CD4-positive, alpha-beta T cell treated with Interferon gamma for 1 hour (primary cell): ENCODE data around the gene PSTPIP2.
"Not testable (repeated sequence)": the region's sequence is repeated elsewhere in the genome, so short reads cannot be mapped to it uniquely, and the experiment has no call there.

Experiments used
- DNase-seq: peaks from one replicate; pipeline ENCODE4 v3.0.0-alpha.2; 2020

Gene PSTPIP2

DNA sequence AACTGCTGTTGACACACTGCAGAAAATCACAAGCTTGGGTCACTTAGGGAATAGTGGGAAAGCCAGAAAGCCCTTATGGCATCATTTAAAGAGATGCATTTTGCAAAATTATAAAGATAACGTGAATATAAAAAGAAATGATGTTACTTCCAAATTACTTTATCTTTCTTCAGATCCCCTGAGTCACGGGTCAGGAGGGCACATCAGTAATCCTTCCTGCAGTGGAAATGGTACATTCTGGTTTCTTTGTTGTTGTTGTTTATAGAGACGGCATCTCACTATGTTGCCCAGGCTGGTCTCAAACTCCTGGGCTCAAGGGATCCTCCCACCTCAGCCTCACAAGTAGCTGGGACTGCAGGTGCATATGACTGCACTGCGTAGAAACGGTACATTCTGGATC, 95.1 kb downstream of the PSTPIP2 start:
- no peak for DNase-seq

DNA sequence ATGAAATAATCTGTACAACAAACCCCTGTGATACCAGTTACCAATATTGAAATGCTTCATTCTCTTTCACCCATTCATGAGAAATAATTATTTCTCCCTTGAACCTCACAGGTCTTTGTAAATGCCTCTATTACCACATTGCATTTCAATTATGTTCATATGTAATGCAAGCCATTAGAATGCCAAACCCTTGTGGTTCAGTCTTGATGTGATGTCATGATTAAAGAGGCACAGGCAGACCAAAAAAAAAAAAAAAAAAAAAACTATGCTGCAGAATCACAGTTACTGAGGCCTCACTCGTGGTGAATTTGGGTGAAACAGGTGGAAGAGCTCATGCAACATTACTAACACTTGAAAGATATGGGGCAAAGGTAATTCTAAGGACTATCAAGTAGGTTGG, 95.5 kb downstream of the PSTPIP2 start:
- no peak for DNase-seq

DNA sequence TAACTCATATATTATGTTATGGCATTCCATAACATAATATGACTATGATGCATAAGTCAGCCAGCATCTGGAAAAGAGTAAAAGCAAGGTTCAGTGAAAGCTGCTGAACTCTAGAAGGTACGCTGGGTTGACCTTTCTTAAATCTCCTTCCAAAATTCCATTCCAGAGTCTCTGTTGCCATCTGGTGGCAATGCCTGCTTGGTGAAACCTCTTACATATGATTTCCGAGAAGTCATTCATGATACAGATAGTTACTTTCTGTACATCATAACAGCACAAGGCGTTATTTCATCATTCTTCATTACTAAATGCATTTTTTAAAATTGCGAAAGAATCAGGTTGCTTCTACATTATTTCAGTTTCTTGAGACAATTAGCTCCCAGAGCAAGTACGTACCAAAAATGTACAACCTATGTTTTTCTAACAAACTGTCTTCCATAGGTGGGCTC, 97.9 kb downstream of the PSTPIP2 start:
- DNase-seq, result peak; percentile 75

DNA sequence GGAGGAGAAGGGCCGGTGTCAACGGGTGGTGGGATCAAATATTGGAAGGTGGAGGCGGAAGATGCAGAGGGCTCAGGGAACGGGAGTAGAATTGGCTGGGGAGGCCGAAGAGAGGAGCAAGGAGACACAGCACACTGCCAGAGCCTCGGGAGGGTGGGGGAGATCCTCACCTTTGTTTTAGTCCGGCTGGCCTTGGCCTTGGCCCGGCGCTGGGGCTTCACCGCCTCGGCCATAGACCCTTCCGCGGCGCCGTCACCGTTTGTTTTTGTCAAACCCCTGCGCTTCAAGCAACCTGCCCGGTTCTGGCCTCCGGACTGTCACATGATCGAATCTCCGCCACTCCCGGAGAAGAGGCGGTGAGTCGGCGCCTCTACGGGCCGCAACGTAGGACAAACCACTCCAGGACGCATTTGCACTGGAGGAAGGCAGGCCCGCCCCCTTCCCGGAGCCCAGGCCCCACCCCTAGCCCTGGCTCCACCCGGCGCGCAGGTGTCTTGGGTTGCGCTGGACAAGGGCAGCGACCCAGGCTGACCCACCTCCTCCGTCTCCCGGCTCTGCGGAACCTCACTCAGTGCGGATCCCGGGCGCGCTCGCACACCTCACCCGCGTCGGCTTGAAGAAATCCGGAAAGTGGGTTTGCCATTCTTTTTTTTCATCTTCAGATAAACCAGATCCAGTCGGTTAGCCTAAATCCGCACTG, 104.9 kb downstream of the PSTPIP2 start, which contains the start of gene EPG5:
EPG5 (minus strand) TSS at position 323 of the 700 bp plus-strand sequence; CDS start at position 233, 90 bp downstream.
- DNase-seq, result peak; percentile 93

DNA sequence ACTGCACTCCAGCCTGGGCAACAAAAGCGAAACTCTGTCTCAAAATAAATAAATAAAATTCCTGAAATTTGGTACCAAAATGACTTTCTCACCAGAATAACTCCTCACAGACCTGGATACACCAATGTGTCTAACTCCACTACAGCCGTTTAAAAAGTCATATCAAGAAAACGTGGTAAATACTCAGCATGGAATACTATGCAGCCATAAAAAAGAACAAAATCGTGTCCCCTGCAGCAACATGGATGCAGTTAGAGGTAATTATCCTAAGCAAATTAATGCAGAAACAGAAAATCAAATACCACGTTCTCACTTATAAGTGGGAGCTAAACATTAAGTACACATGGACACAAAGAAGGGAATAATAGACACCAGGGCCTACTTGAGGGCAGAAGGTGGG, 107.1 kb downstream of the PSTPIP2 start:
- not testable (repeated sequence) for DNase-seq

DNA sequence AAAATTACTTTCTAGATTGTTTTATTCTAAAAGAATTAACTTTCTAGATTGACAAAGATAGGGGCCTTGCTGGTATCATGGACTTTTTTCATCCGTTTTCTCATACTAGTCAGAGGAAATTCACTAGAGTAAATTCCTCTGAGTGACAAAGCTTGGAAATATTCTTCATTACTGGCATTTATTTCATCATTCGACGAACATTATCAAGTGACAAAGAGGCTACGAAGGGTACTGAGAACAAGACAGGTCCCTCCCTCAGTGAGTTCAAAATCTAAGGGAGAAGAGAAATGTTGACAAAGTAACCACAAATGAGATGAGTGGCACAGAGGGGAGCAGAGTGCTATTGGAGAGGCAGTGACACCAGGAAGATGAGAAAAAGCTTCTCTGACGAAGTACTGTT, 109.2 kb downstream of the PSTPIP2 start:
- no peak for DNase-seq

DNA sequence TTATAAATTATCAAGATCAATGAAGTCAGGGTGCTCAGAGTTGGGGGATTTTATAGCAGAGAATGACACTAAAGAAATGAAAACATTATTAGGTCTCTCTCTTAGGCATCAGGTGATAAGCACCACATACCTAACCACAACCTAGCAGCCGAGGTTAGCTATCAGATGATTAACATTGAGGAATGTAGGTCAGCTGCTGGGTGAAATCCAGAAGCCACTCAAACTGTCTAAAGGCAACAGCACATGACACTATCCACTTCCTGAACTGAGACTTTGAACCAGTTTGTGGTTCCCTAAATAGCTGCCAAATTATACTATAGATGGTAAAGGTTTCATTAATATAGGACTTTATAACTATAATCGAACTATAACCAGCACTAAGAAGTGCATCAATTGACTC, 109.6 kb downstream of the PSTPIP2 start:
- peak; percentile 37 for DNase-seq

DNA sequence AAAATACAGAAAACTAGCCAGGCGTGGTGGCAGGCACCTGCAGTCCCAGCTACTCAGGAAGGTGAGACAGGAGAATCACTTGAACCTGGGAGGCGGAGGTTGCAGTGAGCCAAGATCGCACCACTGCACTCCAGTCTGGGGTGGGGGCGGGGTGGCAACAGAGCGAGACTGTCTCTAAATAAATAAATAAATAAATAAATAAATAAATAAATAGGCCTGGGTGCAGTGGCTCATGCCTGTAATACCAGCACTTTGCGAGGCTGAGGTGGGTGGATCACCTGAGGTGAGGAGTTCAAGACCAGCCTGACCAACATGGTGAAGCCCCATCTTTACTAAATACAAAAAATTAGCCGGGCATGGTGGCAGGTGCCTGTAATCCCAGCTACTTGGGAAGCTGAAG, 112.6 kb downstream of the PSTPIP2 start:
- DNase-seq, result not testable (repeated sequence)

DNA sequence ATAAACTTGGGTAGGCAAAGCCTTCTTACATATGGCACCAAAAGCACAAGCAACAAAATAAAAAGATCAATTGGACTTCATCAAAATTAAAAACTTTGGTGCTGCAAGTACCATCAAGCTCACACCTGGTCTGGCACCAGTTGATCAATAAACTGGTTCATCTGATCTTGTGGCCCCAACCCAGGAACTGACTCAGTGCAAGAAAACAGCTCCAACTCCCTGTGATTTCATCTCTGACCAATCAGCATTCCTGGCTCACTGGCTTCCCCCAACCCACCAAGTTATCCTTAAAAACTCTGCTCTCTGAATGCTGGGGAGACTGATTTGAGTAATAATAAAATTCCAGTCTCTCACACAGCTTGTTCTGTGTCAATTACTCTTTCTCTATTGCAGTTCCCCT, 113.3 kb downstream of the PSTPIP2 start:
- DNase-seq, result no peak

DNA sequence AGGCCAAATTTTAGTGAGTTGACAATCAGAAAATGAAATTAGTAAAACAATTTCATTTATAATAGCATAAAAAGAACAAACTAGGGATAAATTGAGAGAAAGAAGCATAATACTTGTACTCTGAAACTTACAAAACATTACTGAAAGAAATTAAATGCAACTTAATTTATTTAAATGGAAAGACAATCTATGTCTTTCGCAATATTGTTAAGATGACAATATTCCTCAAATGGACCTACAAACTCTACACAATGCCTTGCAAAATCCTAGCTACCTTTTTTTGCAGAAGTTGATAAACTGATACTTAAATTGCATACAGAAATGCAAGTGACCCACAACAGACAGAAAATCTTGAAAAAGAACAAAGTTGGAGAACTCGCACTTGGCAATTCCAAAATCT, 114.0 kb downstream of the PSTPIP2 start:
- no peak for DNase-seq

DNA sequence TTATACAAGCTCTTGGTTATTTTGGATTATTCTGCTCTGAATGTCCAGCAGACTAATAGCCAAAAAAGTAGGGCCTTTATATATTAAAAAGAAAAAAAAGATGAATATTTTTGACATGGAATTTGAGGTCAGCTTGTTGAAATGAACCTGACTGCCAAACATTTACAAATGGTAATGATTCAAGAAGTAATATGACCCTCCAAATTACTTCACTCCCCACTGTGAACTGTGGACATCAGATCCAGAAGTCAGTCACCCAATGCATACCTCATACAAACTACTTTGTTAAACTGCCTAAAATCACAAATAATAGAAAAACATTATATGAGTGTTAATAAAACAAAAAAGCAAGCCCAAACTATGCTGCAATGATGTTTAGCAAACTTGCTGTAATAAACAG, 115.0 kb downstream of the PSTPIP2 start:
- no peak for DNase-seq

DNA sequence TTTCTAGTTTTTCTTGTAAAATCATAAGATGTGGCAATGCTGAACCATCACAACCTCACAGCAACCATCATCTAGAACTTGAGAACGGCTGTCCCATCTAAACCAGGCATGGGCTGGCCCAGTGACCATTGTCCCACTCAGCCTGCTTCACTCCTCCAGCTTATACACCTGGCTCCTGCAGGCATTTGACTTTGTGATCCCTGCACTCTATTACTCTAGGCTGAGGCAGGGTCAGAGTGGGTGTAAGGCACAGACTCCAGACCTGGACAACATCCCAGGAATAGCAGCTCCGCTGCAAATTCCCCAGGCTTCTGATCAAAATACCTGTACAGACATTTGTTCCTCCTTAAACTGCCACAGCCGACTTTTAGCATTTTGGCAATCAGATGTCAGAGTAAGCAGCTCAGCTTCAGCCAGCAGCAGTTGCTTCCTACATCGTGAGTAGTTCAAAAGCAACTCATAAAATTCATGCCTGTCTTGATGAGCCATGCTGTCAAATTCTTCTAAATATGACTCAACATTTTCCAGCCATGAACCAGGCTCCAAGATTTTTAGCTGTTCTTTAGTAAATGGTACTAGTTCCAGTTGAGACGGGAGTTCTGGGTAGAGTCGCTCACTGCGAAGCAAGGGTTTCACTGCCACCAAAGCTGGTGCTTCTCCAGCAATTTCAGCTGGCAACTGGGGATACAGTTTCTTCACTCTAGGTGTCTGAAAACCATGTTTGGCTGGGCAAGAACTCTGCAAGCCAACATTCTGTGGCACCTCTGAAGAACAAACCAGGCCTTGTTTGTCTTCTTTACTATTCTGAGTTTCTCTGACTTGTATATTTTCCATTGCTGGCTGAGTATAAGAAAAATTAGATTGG, 117.8 kb downstream of the PSTPIP2 start:
- no peak for DNase-seq

DNA sequence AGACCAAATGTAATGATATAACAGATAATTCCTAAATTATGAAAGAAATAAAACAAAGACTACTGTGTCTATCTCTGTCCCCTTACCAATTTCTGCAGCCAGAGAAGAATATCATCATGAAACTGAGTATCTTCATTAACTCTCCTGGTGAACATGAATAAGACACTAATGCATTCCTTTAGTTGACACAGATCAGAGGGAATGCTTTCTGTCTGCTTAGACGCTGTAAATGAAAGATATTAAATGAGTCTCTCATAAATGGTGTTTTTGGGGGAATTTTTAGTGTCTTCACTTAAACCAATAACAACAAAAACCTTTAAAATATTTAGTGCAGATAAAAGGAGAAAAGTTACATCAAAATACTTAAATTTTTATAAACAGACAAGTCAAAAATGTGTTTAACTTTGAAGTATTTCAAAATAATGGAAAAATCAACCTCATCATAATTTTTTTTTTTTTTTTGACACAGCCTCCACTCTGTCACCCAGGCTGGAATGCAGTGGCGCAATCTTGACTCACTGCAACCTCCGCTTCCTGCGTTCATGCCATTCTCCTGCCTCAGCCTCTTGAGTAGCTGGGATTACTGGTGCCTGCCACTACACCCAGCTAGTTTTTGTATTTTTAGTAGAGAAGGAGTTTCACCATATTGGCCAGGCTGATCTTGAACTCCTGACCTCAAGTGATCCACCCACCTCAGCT, 120.9 kb downstream of the PSTPIP2 start:
- peak; percentile 39 for DNase-seq

DNA sequence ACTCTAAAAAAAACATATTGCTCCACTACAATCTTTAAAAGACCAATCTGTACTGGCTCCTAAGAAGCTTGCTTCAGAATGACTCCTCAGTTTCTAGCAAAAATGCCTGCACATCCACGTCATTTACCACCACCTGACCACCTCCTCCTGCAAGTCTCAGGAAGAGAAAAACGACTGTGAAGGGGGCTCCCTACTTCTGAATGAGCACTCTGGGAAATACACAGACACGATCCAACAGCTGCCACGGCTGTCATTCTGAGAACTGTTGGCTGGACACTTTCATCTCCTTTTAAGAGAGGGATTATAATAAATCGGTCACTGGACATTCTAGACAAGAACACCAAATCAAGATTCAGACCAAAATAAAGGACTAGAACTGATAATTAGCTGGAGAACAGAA, 126.4 kb downstream of the PSTPIP2 start:
- no peak for DNase-seq

DNA sequence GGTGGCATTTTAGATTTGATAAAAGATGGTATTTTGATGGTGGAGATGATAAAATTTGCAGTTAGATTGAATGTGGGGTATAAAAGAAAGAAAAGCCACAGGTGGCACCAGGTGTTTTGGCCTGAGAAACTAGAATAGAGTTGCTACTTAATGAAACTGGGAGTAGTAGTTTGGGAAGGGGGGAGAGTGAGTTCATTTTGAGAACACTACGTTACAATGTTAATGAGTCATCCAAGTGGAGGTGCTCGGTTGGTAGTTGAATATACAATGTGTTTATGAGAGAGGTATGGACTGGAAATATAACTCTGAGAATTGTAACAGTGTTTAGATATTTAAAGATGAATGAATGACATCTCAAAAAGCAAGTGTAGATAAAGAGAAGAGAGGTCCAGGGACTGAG, 131.3 kb downstream of the PSTPIP2 start:
- no peak for DNase-seq

DNA sequence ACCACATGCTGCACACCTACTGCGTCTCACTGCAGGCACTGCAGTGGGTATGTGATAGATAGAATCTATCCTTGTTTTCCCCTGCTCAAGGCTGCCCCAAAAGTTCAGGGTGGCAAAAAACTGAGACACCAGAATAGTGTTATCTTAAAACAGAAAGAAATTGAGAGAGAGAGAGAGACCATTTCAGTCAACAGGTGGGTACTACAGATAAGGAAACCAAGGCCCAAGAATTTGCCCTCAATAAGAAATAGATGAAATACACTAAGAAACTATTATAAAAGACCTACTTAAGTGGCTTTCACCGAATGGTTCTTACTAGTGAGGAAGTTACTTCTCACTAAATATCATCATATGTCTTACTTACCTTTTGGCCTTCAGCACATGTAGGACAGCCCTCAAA, 132.8 kb downstream of the PSTPIP2 start:
- no peak for DNase-seq

DNA sequence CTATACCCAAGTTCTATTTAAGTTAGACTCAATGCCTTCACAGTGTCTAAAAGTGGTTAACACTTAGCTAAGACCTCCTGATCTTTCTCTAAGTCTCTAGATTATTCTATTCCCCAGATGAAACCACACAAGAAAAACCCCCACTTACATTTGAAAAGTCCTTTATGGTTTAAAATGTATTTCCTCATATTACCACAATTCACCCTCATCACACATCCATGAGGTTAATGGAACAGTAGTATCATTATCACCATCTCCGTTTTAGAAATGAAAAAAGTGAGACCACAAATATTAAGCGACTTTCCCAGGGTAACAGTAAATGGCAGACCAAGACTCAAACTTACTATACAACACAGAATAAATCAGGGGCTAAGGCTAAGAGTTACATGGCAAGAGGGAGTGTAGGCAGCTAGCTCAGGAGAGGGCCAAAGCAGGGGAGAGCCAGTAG, 133.5 kb downstream of the PSTPIP2 start:
- DNase-seq, result no peak

DNA sequence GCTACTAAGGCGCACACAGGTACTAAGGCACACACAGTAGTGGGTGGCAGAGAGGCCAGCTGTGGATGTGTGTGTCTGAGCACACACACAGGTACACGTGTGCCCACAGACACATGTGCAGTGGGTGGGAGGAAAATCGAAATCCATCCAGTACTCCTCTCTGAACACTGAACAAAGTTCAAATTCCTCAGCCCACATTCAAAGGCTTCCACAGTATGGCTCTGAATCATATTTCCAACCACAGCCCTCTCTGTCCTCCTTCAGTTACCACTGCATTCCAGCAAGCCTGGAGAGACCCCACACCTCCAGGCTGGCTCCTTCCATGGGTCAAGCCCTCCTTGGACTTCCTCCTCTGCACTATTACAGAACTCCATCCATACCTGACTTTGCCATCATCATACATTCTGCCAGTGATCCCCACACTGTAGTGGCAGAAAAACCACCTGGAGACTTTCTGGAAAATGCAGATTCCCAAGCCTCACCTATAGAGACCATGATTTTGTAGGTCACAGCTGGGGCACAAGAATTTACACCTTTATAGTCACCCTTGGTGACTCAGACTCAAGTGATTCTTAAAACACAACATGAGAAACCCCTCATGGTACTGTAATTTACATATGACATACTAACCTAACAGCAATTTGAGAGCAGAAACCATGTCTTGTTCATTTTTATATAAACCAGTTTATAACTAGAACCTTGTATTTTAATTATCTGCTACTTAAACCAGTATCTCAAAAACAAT, 136.3 kb downstream of the PSTPIP2 start:
- DNase-seq, result no peak
